Fibroblast of skin of back (primary cell): ENCODE measurements around the gene STRA6.

Experiments
- DNase-seq: peaks from one replicate; pipeline ENCODE4 v3.0.0-alpha.2; 2013

Gene STRA6

DNA sequence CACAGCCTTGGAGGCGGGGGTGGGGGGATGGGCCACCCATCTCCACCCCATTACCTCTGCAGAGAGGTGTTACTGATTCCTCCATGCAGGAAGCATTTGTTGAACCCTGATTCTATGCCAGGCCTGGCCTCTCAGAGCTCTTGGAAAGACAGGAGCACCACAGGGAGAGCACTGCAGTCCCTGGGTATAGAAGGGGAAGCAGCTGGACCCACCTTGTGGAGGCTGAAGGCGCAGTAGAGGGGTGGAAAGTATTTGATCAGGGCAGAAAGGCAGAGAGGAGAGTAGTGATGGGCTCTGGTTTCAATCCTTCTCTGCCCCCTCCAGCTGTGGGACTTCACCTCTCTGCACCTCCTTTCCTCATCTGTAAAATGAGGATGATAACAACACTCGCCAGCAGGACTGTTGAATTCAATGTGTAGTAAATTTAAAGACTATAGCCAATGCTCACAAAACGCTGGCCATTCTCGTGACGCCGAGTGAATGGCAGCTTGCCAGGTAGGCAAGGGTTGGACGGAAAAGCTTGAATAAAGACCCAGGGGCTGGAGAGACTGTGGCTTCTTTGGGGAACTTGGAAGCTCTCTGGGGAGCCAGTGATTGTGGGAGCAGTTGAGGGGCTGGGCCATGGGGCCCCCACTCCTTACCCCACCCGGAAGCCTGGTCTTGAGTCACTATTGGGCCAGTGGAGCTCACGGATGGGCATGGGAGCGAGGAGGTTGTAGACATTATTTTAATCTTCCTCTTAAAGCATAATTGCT is 25.6 kb upstream of the STRA6 start:
- DNase-seq: no peak

DNA sequence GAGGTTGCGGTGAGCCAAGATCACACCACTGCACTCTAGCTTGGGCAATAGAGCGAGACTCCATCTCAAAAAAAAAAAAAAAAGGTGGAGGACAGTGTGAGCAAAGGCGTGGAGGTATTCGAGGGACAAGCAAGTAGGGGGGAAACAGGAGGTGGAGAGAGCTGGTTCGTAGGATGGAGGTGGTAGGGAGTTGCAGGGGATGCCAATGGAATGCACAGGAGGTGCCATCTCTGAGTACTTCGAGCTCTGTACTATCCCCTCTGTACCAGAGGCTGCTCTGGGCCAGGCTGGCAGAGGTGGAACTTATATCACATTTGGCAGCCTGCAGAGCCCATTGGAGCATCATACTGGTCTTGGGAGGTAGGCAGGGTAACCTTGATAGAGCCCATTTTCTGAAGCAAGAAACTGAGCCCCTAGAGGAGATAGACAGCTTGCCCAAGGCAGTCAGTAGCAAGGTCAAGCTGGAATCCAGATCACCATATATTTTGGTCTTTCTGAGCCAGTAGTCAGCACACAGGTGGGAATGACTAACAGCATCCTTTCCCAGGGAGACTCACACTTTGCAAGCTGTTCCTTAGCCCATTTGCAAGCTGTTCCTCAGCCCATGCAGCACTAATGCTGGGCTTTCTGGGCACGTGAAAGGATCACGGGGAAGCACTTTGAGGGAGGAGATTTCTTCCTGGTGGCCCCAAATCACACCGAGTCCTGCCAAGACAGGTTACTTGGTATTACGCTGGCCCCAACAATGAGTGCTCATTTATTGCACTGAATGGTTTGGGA is 24.4 kb upstream of the STRA6 start:
- DNase-seq: no peak

DNA sequence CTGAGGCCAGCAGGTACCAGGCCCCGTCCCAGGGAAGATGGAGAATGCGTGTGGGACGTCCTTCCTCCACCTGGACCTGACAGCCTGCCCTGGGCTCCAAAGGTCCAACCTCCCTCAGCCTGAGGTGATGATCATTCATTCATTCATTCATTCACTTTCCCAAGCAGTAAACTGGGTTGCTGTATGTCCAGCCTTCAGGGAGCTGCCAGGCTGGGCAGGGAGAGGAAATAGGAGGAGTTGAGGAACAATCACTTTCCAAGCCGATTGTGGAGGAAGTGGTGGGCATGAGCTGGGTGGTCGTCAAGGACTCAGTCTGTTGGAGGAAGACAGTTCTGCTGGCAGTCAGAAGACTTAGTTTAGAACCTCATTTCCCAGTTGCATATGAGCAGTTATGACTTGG is 23.3 kb upstream of the STRA6 start:
- no peak for DNase-seq

DNA sequence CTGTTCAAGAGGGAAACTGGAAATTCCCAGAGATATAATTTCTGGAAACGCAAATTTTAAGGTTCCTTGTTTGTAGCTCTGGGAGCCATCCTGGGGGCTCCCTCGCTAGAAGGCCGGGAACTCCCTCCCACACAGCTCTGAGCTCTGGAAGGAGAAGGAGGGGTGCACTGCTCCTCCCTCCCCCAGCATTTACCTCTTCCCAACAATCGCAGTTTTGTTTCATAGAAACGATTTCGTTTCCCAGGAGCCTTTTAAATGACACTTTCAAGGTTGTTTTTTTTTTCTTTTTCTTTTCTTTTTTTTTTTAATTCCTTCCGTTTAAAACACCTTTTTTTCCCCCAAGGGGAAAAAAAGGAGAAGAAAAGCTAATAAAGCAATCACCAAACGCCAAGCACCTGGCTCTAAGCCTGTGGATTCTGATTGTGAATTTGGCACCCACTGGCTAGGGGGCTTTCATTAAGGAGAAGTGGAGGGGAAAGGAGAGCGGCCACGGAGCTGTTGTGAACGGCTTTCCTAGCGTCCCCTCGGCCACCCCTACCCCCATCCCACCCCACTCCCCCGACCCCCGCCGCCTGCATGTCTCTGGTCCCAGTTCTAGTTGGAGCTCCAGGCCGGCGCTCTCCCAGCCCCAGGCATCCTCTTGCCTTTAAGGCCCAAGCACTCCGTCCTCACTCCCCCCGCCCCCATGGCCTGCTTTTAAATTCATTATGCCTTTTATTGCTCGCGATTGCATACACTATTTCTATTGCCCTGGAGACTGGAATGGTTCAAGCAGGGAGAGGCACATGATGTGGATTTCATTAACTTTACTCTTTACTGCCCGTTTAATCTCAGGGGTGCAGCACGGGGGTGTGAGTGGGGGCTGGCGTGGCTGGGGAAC is 19.9 kb upstream of the STRA6 start:
- DNase-seq: no peak

DNA sequence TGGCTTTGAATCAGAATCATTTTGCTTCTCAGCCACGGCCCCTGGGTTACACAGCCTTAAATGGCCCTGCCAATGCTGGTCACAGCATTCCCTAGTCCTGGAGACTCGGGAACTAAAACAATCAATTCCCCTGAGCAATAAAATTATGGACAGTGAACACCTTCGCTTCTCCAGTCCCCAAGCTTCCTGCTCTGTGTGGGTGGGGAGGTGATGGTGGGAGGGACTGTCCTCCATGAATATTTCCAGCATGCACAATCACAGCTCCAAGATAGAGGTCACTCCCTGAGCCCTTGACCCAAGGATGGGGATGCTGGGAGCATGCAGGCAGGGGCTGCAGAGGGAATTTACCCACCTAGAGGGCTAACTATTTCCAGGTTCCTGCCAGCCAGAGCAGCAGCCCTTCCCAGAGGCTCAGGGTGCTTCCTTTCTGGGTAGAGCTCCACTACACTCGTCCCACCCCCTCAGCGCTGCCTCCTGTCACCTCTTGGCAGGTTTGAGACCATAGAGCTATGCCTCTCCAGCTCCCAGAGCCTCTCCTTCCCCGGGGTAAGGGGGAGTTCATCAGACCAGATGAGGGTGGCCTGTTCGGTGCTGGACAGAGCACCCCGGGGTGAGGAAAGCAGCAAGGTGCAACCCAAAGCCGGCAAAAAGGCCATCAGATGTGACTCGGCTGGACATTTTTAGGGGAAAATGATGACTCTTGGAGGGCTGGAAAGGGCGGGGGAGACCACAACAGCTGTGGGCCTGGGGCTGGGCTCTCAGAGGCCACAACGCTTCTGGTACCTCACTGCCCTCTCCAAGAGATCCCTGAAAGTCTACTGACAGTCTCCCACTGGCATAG is 19.0 kb upstream of the STRA6 start:
- DNase-seq: no peak

DNA sequence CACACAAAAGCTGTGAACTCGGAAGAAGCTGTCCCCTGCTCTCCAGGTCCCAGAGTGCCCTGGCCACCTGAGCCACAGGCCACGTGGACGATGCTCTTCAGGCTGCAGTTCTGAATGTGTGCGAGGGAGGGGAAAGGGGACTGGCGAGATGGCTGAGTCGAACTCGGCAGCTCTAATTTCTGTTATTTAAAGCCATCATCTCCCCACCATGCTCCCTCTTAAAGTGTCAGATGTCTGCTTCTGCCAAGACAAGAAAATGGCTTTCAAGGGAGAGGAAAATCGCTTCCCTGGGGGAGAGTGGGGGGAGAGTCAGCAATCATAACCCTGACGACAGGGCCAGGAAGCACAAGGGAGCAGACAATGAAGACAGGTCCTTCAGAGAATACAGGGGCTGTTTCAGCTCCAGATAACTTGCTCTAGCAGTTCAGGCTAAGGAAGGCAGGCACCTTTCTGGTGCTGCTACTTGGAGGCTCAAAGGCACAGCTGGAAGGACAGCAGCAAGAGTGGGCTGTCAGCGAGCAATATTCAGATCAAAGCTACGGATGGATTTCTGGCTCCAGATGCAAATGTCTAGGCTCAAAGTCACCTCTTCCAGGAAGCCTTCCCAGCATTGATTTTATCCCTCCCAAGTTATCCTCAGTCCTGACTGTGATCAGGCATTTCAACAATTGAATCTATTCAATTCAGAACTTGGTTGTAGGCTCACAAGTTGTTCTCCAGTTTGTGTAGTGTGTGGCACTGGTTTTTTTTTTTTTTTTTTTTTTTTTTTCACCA is 18.1 kb upstream of the STRA6 start:
- no peak for DNase-seq

DNA sequence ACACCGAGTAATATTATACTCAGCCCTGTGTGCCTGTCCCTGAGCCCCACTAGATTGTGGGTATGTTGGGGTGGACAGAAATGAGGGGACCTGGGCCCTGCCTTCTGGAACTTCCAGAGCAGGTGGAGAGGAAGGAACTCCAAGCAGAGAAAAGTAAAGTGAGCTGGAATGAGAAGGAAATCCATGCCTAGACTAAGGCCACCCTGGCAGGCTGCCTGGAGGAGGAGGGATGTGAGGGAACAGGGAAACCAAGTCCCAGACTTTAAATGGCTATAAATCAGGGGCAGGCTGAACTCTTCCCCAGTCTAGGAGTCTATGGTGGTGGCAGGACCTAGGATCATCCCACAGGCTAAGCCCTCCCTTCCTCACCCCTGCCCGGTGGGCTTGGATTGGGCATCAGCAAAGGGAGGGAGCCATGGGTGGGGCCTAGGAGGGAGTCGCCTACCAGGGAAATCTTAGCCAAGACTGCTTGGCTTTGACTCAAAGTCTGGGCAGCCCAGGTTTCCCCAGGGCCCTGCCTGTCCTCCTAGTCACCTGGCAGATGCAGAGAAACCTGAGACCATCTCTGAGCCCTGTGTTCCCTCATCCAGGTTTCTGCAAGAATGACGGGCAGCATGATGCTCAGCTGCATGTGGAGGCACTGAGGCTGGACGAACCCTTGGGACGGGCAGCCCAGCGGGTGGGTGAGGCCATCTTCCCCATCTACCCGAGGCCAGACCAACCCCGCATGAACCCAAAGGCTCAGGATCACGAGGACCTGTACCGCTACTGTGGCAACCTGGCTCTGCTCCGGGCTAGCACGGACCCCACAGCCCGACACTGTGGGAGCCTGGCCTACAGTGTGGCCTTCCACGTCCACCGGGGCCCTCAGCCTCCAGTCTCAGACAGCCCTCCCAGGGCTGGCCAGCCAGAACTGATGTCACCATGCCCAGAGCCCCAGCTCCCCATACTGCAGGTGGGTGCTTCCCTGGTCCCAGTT is 15.6 kb upstream of the STRA6 start:
- no peak for DNase-seq

DNA sequence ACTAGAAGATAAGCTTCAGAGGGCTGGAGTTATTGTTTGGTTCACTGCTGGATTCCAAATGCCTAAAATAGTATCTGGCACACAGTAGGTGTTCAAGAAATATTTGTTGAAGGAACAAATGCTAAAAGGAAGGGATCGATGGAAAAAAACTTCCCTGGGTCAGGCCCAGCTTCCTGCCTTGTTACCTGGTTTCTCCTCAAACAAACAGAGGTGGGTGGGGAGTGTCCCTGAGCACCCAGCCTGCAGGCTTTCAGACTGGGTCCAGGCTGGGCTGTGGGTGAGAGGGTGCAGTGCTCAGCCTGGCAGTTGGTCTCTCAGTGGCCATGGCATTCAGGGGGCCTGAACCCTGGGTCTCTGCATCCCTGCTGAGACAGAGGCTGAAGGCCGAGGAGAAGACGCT is 14.4 kb upstream of the STRA6 start:
- no peak for DNase-seq

DNA sequence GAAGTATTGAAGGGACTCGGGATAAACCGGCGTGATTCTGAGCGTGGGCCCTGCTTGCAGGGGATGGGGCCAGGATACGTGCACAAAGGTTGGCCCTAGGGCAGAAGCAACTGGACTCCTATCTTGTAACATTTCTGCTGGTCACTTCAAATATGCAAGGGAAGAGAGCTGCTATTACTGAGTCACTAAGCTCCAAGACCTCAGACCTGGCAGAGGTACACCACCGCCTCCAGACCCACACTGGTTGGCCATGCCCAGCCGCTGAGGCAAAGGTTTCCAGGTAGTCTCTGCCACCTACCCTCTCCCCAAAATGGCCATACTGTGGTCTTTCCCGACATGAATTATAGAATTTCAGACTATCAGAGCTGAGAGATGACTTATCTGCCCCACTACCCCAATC is 13.4 kb upstream of the STRA6 start:
- no peak for DNase-seq

DNA sequence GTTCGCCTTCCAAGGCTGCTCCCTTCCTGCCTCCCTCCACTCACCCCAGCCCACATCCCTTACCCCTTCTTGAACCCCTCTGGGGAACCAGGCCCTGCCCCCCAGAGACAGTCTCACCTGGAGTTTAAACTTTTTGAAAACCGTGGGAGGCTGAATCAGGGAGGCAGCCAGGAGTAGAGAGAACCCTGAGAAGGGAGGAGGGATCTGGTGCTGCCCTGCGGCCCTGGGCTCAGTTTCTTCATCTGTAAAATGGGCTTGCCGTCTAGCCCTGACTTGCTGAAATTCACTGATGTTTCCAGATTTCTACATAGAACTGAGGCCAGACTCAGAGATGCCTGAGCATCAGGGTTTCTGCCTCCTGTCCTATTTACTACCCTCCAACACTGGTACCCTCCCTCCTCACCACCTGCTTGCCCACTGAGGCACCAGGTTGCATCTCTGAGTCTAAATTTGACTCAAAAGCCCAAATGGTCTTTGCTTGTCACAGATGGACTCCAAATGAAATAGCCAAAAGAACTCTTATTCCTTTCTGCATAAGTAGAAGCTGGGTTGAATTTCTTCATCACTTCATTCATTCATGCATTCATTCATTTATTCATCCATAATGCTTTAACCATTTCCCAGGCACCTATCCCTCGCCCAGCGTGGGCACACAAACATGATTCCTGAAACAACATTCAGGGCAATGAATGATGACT is 11.9 kb upstream of the STRA6 start:
- DNase-seq: no peak

DNA sequence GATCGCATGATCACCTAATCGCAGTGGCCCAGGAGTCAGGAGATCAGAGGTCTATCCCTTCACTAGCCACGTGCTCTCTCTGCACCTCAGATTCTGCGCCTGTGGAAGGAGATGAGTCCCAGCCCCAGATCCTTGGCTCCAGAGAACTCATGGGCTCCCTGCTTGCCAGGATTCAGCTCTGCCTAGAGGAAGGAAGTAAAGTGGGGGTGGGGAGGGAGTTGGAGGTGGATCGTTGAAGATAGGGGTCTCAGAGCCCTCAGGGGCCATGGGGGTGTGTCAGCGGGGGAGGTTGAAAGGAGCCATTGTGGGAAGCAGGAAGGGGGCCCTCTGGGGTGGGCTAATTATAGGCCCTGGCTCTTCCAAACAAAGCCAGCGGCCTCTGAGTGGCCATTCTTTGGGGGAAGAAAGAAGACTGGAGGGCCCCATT is 11.3 kb upstream of the STRA6 start:
- DNase-seq: no peak

DNA sequence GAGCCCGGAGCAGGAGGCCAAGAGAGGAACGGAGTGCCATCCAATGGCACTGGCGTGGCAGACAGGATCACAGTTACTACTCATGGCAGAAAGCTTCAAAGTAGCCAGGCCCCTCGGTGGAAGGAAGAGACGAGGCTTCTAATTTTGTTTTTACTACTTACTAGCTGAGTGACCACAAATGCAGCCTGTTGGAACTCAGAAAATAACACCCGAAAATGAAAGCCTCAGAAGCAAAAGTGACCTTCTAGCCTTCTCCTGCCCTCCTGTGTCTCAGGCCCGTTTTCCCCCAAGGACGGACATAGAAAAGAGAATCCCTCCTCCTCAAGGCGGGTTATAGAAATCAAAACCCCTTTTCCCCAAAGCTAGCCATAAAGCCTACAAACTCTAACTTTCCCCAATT is 9.9 kb upstream of the STRA6 start:
- DNase-seq: no peak

DNA sequence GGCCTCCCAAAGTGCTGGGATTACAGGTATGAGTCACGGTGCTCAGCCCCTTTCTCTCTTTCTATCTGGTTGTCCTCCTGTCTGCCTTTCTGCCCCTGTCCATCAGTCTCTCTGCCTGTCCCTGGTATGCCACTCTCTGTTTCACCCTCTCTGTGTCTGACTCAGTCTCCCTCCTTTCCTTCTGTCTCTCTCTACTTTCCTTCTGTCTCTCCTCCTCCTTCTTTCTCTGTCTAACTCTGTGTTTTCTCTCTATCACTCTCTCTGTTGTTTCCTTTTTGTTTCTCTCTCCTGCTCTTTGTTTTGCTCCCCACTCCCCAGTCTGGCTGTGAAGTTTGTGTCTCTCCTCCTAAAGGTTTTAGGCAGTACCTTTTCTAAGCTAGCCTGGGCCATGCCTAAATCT is 9.1 kb upstream of the STRA6 start:
- DNase-seq: no peak

DNA sequence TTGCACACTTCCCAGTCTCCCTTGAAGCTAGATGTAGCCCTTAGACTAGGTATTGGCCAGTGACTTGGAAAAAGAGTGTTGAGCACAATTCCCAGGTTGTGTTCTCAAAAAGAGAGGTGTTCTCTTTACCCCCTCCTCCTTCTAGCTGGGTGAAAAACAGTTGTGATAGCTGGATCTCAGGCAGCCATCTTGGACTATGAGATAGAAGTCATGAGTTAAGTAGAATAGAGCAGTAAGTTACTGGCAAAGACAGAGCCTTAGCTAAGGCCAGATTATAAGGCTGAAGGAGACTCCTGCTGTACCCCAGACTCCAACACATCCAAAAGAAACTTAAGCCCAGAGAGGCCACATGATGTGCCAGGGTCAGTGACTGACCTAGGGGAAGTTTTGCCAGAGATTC is 8.1 kb upstream of the STRA6 start:
- no peak for DNase-seq

DNA sequence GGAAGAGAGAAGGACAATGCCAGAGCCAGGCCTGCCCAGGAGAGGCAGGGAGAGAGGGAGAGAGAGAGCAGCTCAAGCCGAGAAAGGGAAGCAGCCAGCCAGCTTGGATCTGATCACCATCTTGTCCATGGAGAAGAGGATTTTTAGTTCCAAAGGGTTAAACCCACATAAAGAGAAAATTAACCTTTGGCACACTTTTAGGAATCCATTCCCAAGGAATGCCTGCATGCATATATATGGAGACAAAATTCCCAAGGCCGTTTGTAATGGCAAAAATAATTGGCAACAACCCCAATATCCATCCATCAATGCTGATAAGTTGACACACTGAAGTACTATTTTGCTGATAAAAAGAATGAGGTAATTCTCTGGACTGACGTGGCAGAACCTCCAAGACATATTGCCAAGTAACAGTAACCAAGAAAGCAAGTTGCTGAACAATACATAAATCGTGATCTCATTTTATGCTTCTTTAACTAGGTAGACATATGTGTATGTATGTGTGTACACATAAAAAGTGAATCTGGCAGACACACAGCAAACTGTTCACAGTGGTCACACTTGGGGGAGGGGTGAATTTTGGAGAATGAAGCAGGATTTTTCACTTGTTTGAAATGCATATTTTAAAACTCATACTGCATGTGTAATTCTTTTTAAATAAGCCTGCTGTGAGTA is 7.5 kb upstream of the STRA6 start:
- peak; percentile 85 for DNase-seq

DNA sequence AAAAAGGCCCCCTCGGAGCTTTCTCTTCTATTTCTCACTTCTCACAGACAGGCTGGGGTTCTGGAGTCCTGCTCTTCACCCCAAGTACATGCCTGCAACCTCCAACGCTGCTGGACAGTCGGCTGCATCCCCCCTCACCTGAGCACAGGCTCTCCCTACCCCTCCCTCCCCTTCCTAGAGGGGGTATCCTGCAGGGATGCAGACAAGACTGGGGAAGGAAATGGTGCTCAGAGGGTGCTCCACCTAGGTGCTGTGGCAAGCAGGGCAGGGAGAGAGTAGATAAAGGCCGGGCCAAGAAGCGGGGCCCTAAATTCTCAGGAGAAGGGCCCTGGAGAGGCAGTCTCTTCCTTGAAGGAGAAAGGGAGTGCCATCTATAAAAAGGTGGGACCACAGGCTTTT is 7.0 kb upstream of the STRA6 start:
- no peak for DNase-seq

DNA sequence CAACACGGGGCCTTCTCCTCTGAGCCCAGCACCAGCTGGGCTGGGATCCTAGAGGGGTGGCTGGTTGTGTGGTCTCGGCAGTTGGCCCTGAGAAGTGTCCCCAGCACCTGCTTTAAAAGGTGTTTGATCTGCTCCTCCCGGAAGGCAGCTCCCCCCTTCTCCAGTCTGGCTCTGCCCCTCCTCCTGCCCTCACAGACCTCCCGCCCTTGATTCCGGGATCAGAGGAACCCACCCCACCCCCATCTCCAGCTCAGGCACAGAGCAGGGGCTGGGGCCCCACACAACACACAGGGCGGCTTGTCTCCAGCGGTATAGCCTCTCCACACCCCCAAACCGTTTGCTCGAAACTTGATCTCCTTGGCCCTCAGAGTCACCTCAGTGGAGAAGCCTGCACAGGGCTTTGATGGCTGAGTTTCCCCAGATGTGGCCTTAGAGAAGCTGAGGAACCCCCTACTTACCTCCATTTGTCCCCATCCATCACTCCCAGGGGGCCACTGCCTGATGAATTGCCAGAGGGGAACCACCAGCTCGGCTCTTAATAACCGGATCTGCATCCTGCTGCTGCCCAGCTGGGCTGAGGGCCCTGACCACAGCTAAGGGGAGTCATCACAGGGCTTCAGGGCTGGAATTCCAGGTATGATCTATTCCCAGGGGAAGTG is 6.4 kb upstream of the STRA6 start:
- DNase-seq: peak; percentile 67

DNA sequence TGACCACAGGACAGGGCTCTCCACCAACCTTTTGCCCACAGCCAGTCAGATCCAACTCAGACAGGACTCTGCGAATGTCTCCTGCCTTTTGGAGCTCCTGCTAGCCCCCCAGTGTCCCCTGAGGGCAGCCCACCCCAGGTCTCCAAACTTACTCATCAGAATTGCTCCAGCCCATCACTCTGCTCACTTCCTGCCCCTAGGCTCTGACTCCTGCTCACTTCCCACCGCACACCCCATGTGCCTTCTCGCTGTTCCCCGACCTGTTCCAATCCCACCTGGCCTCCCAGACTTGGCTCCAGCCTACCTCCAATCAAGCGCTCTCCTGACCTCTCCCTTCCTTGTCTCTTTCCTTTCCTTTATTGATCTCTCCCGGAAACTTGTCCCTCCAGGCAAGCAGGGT is 5.9 kb upstream of the STRA6 start:
- no peak for DNase-seq
